OCI-LY3 (cell line): ENCODE results near the gene DTD2.
A peak's percentile ranks its signal among the peaks of the same experiment; 100 is the strongest.

Source experiments
- H2AFZ ChIP-seq: fragments of 200-600, 300-600 bp; shearing (Covaris generic); 2 replicates; pipeline ENCODE4 v1.6.0; 2014; ENCODE audit warnings: antibody characterized with exemption, low read depth, low read length
- H3K27ac ChIP-seq: fragments of 200-600, 300-600 bp; sonication (generic); 2 replicates; pipeline ENCODE4 v1.5.1; 2014; ENCODE audit warnings: mild to moderate bottlenecking, low read length, moderate library complexity, mixed read lengths
- H3K27me3 ChIP-seq: fragments of 200-600, 300-600 bp; sonication (generic); 2 replicates; pipeline ENCODE4 v1.6.1; 2014; ENCODE audit warnings: low read depth, low read length, mixed read lengths
- H3K36me3 ChIP-seq: fragments of 200-600, 300-600 bp; sonication (generic); replicated peaks from 2 replicates; pipeline ENCODE3; 2014; ENCODE audit warnings: low read depth, low read length, mixed read lengths
- H3K4me1 ChIP-seq: fragments of 300-600, 200-600 bp; sonication (generic); 2 replicates; pipeline ENCODE4 v1.6.1; 2014; ENCODE audit warnings: low read length, mixed read lengths
- H3K4me2 ChIP-seq: fragments of 200-600, 300-600 bp; sonication (generic); 2 replicates; pipeline ENCODE4 v1.6.1; 2014; ENCODE audit warnings: low read length, mixed read lengths
- H3K4me3 ChIP-seq: fragments of 300-600, 200-600 bp; sonication (generic); 2 replicates; pipeline ENCODE4 v1.5.1; 2014; ENCODE audit warnings: antibody characterized with exemption, mild to moderate bottlenecking, low read length, moderate library complexity
- H3K79me2 ChIP-seq: fragments of 300-600, 200-600 bp; shearing (Covaris generic); 2 replicates; pipeline ENCODE4 v1.6.1; 2014; ENCODE audit warnings: mild to moderate bottlenecking, low read length, mixed read lengths
- H3K9ac ChIP-seq: fragments of 300-600, 200-600 bp; shearing (Covaris generic); 2 replicates; pipeline ENCODE4 v1.6.0; 2014; ENCODE audit warnings: mild to moderate bottlenecking, low read length, moderate library complexity
- H3K9me3 ChIP-seq: fragments of 200-600, 300-600 bp; shearing (Covaris generic); 2 replicates; pipeline ENCODE4 v1.6.1; 2014; ENCODE audit warnings: low read length, mixed read lengths; ENCODE audit not compliant: insufficient read depth
- H4K20me1 ChIP-seq: fragments of 200-600, 300-600 bp; sonication (generic); 2 replicates; pipeline ENCODE4 v1.6.1; 2016; ENCODE audit warnings: low read length, mixed read lengths; ENCODE audit not compliant: insufficient read depth
- EZH2phosphoT487 ChIP-seq: fragments of 200-600 bp; shearing (Covaris generic); IDR thresholded peaks from 2 replicates; pipeline ENCODE4 v1.6.1; 2018; ENCODE audit warnings: antibody characterized with exemption, mixed run types, low read depth
- TF ChIP-seq, protein P1 (sequence below): fragments of 200-600, 300-600 bp; sonication (generic); IDR thresholded peaks from 2 replicates; pipeline ENCODE4 v1.5.1; 2014; ENCODE audit warnings: antibody characterized with exemption, low read length, low read depth

Gene DTD2

DNA sequence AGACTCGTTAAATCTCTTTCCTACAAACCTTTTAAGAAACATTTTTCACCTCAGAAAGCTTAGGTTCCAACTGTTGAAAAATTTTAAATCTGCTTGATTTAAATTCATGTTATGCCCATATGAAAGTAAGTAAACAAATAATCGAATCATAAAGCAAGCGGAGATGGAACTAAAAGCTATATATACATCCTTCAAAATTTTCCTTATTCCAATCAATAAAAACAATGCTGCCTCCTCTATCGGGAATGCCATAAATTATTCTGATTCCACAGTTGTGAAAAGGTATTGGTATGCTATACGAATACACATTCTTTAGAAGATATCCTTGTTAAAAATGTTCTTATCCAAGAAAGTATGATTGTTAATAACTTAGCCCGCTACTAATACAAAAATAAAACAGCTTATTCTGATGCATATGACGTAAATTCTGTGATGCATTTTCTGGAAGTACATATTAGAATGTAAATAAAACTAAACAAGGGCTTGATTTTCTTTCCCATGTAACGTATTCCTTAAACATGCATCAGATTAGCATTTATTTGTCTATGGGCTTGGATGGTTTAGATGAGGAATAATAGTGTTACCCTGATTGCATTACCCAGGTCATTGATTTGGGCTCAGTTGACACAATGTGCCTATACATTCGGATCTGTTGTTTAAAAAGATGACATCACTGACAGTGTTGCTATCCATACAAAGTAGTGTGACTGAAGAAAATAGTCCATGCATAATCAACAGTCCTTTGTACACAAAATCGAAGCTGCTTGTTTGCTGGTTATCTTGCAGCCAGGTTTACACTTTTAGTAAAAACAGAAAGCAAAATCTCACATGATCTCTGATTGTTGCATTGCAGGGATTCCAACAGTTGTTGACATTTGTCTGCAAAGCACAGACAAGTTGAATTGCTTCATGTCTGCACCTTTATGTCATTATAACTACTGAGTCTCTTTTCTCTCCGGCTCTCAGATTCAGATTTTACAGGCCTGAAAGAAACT lies 656 bp upstream of the DTD2 start:
- TF ChIP-seq, protein P1, sequence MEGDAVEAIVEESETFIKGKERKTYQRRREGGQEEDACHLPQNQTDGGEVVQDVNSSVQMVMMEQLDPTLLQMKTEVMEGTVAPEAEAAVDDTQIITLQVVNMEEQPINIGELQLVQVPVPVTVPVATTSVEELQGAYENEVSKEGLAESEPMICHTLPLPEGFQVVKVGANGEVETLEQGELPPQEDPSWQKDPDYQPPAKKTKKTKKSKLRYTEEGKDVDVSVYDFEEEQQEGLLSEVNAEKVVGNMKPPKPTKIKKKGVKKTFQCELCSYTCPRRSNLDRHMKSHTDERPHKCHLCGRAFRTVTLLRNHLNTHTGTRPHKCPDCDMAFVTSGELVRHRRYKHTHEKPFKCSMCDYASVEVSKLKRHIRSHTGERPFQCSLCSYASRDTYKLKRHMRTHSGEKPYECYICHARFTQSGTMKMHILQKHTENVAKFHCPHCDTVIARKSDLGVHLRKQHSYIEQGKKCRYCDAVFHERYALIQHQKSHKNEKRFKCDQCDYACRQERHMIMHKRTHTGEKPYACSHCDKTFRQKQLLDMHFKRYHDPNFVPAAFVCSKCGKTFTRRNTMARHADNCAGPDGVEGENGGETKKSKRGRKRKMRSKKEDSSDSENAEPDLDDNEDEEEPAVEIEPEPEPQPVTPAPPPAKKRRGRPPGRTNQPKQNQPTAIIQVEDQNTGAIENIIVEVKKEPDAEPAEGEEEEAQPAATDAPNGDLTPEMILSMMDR, result no peak
- TF ChIP-seq EZH2phosphoT487, result no peak
- Histone ChIP-seq H3K27me3 (no peaks in the 10 kb centered on the region), H3K4me1 (peaks cover 10% of the 10 kb centered on the region), H3K79me2 (peaks cover 25% of the 10 kb centered on the region), H3K4me3 (peak overlapping the region; percentile 91), H2AFZ (peak overlapping the region; percentile 88), H3K36me3 (no peaks in the 10 kb centered on the region), H3K4me2 (peak overlapping the region; percentile 71), H3K9me3 (no peaks in the 10 kb centered on the region), H4K20me1 (no peaks in the 10 kb centered on the region), H3K27ac (peak overlapping the region; percentile 8; the same call in 1 of the 2 replicates), H3K9ac (peak overlapping the region; percentile 72)

DNA sequence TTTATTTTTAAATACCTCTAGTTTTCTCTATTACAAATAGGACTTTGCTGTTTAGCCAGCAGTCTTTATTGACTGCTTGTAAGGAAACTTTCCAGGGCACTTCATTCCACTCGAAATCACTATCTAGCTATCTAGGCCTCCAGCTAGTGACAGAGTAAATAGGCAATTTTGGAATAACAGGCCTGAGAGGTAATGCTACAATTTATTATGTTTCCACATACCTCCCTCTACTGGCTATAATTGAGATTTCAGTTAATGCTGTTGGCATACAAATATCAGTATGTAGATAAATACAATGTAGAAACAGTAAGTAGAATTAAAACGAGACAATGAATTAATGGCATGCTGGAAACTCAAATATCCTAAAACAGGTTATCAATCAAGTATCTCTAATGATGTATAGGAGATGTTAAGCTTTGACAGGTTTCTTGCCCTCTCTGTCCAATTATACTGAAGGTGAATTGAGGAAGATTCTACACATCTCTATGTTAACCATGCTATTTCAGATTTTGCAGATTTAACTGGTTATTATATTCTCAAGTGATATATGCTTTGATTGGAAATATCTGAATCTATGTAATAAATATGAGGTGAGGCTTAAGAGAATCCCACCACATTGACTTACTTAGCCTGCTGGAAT lies 7.2 kb downstream of the DTD2 start:
- Histone ChIP-seq H4K20me1 (no peaks in the 10 kb centered on the region), H3K36me3 (peaks cover 29% of the 10 kb centered on the region), H3K4me3 (no peak overlapping the region), H3K27me3 (no peaks in the 10 kb centered on the region), H2AFZ (no peak overlapping the region), H3K9ac (no peak overlapping the region), H3K79me2 (peaks cover 7% of the 10 kb centered on the region; the same call in 1 of the 2 replicates), H3K27ac (no peak overlapping the region), H3K4me2 (no peak overlapping the region), H3K9me3 (no peaks in the 10 kb centered on the region), H3K4me1 (no peaks in the 10 kb centered on the region)
- TF ChIP-seq, protein P1, result peak; percentile 60
- TF ChIP-seq EZH2phosphoT487, result no peak

DNA sequence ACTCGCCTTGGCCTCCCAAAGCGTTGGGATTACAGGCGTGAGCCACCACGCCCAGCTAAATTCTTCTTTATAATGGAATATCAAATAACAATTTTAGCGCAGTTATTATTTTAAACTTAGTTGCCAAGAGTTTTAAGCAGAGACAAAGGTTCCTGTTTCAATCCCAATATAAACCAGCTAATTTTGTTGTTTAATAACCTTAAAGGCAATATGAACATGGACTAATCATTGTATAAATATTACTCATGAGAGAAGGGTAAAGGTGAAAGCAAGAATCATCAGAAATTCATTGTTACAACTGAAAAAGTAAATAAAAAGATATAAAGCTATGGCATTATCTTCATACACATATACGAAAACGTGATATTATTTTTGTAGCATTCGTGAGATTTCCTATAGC lies 8.2 kb downstream of the DTD2 start:
- TF ChIP-seq EZH2phosphoT487, result no peak
- TF ChIP-seq, protein P1, result no peak
- no peak overlapping the region for H3K9ac ChIP-seq
- peaks cover 31% of the 10 kb centered on the region for H3K36me3 ChIP-seq
- H2AFZ ChIP-seq, result no peak overlapping the region
- no peaks in the 10 kb centered on the region for H3K27me3 ChIP-seq
- no peaks in the 10 kb centered on the region for H4K20me1 ChIP-seq
- peaks cover 1% of the 10 kb centered on the region; the same call in 1 of the 2 replicates for H3K79me2 ChIP-seq
- no peaks in the 10 kb centered on the region for H3K9me3 ChIP-seq
- no peak overlapping the region for H3K27ac ChIP-seq
- no peak overlapping the region for H3K4me3 ChIP-seq
- no peak overlapping the region for H3K4me2 ChIP-seq
- H3K4me1 ChIP-seq, result no peaks in the 10 kb centered on the region

DNA sequence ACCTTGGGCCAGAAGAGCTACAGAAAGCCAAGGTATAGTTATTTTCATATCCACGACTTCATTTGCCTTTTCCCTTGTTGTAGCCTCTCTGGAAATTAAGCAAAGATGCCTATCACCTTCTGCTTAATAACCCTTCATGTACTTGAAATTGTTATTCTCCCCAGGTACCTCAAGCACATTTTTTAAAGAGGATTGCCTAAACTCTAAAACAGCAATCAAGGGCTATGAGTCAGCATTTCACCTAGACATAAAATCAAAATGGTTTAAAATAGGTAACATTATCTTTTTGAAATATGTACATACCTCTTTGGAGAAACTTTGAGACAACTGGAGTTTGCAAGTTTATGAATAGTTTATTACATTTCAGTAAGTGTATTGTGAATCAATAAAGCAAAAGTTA lies 11.6 kb downstream of the DTD2 start:
- no peak overlapping the region for H3K4me2 ChIP-seq
- no peaks in the 10 kb centered on the region for H3K27me3 ChIP-seq
- H3K9me3 ChIP-seq, result no peaks in the 10 kb centered on the region
- H3K4me1 ChIP-seq, result no peaks in the 10 kb centered on the region
- no peaks in the 10 kb centered on the region for H3K79me2 ChIP-seq
- H3K4me3 ChIP-seq, result no peak overlapping the region
- no peak overlapping the region for H3K9ac ChIP-seq
- no peaks in the 10 kb centered on the region for H4K20me1 ChIP-seq
- H2AFZ ChIP-seq, result no peak overlapping the region
- peaks cover 21% of the 10 kb centered on the region for H3K36me3 ChIP-seq
- no peak for TF ChIP-seq EZH2phosphoT487
- TF ChIP-seq, protein P1, result no peak
- no peak overlapping the region for H3K27ac ChIP-seq
